HepG2 (cell line): ENCODE results near the gene SBNO1. TPM values are rescaled to one million over a fixed set of nuclear protein-coding genes. Genes with fewer than 3 reads are reported as not detected.

ENCODE experiments used
- ATAC-seq: fragments of 200-7000 bp; cut with Tn5 transposase; 3 replicates; pipeline ENCODE4 v1.9.1; 2020; ENCODE audit warnings: mild to moderate bottlenecking, moderate library complexity
- BruUV-seq: library from RNA; stranded (reverse); fragments of 400-500 nt; replicated peaks from 2 replicates; lab custom pipeline; 2021; lab: Mats Ljungman, UMichigan
- CTCF ChIA-PET: fragments of 300-600 bp; formaldehyde crosslinking; extraction: SDS; loops from one replicate; lab custom pipeline; 2021; ENCODE audit warnings: low total read pairs, inconsistent platforms, low intra/inter-chr PET ratio; lab: Yijun Ruan, JAX
- POLR2A ChIA-PET: fragments of 350-600 bp; sonication (Branson Sonifier 250); formaldehyde crosslinking; loops from one replicate; lab custom pipeline; 2020; ENCODE audit warnings: antibody characterized with exemption, inconsistent platforms; lab: Yijun Ruan, JAX
- DNase-seq: peaks from one replicate; pipeline ENCODE4 v3.0.0-alpha.2; 2015; ENCODE audit warnings: low spot score
- FAIRE-seq: peaks from 3 replicates; lab custom pipeline; 2011; peaks lifted over from hg19 to GRCh38; lab: Jason Lieb, UNC
- H2AFZ ChIP-seq: one replicate; pipeline ENCODE4 v1.6.1; 2011; ENCODE audit warnings: low read length, inconsistent platforms
- H3K27ac ChIP-seq: fragments of 300-600 bp; 3 replicates; pipeline ENCODE4 v1.8.0; 2011; ENCODE audit warnings: mixed run types, mild to moderate bottlenecking, mixed read lengths, low read length, inconsistent platforms; ENCODE audit not compliant: insufficient read depth; ENCODE audit errors: extremely low read length
- H3K27me3 ChIP-seq, 2 experiments: fragments of 200-600 bp in 1 of 2; 2 replicates in 1 of 2; 3 replicates in 1 of 2; pipeline versions ENCODE4 v1.6.0 to v1.8.0; 2011; ENCODE audit warnings: low read length in 2 of 2, mild to moderate bottlenecking in 2 of 2, moderate library complexity in 2 of 2, inconsistent platforms in 1 of 2; ENCODE audit not compliant: insufficient read depth in 2 of 2, control insufficient read depth in 1 of 2
- H3K36me3 ChIP-seq, 2 experiments: fragments of 200-600 bp in 1 of 2; replicated peaks in 1 of 2; 2 replicates in 1 of 2; 3 replicates in 1 of 2; pipeline versions ENCODE4 v1.5.1 to v1.8.0; 2011; ENCODE audit warnings: low read length in 2 of 2, inconsistent platforms in 1 of 2; ENCODE audit not compliant: insufficient read depth in 2 of 2, control insufficient read depth in 1 of 2
- H3K4me1 ChIP-seq: 2 replicates; pipeline ENCODE4 v1.5.1; 2012; ENCODE audit warnings: low read length, inconsistent platforms; ENCODE audit not compliant: insufficient read depth
- H3K4me2 ChIP-seq: 2 replicates; pipeline ENCODE4 v1.6.0; 2011; ENCODE audit warnings: low read depth, low read length, inconsistent platforms
- H3K4me3 ChIP-seq, 3 experiments: fragments of 200-600 bp in 1 of 3; sonication (generic), shearing (Covaris generic) in 1 of 3; replicated peaks in 1 of 3; 2 replicates each; pipeline ENCODE4 v1.5.1; 2011 to 2016; ENCODE audit warnings: low read length in 3 of 3, inconsistent platforms in 2 of 3, low read depth in 2 of 3, mild to moderate bottlenecking in 2 of 3, control low read depth in 1 of 3, mixed read lengths in 1 of 3; ENCODE audit not compliant: insufficient read depth in 1 of 3
- H3K79me2 ChIP-seq: one replicate; pipeline ENCODE4 v1.6.1; 2011; ENCODE audit warnings: low read length, inconsistent platforms; ENCODE audit not compliant: insufficient read depth
- H3K9ac ChIP-seq: 2 replicates; pipeline ENCODE4 v1.6.0; 2011; ENCODE audit warnings: mild to moderate bottlenecking, low read depth, low read length, inconsistent platforms; ENCODE audit not compliant: insufficient read depth
- H3K9me3 ChIP-seq: 2 replicates; pipeline ENCODE4 v1.5.1; 2012; ENCODE audit warnings: mild to moderate bottlenecking, low read length
- H4K20me1 ChIP-seq: 2 replicates; pipeline ENCODE4 v1.6.0; 2011; ENCODE audit warnings: inconsistent platforms, mild to moderate bottlenecking, low read length, moderate library complexity; ENCODE audit not compliant: insufficient read depth
- BHLHE40 ChIP-seq: IDR thresholded peaks from 2 replicates; pipeline ENCODE4 v1.6.1; 2011; ENCODE audit warnings: low read length, improper control_type of control experiment
- CBFB ChIP-seq: sonication (generic); formaldehyde crosslinking; IDR thresholded peaks from 2 replicates; pipeline ENCODE4 v1.4.0; 2020; ENCODE audit warnings: missing genetic modification reagents
- CHCHD3 ChIP-seq: sonication (generic); formaldehyde crosslinking; IDR thresholded peaks from 2 replicates; pipeline ENCODE4 v1.8.0; 2022; ENCODE audit warnings: mild to moderate bottlenecking, missing genetic modification reagents, moderate library complexity
- EEA1 ChIP-seq: sonication (generic); formaldehyde crosslinking; IDR thresholded peaks from 2 replicates; pipeline ENCODE4 v1.5.1; 2020; ENCODE audit warnings: mild to moderate bottlenecking, missing genetic modification reagents, borderline replicate concordance
- ETV6 ChIP-seq: sonication (generic); formaldehyde crosslinking; conservative IDR thresholded peaks from 2 replicates; pipeline ENCODE4 v1.4.0; 2020; ENCODE audit warnings: missing genetic modification reagents
- IRF2 ChIP-seq: IDR thresholded peaks from 2 replicates; pipeline ENCODE4 v1.6.1; 2018; ENCODE audit warnings: missing genetic modification reagents, missing compliant biosample characterization
- MYNN ChIP-seq: sonication (generic); formaldehyde crosslinking; IDR thresholded peaks from 2 replicates; pipeline ENCODE4 v1.4.0; 2020; ENCODE audit warnings: mild to moderate bottlenecking, low read depth, missing genetic modification reagents
- NPAS2 ChIP-seq: sonication (generic); formaldehyde crosslinking; IDR thresholded peaks from 2 replicates; pipeline ENCODE4 v1.8.0; 2022; ENCODE audit warnings: mild to moderate bottlenecking, missing genetic modification reagents, borderline replicate concordance
- PITX1 ChIP-seq: sonication (generic); formaldehyde crosslinking; IDR thresholded peaks from 2 replicates; pipeline ENCODE4 v1.5.1; 2020; ENCODE audit warnings: mild to moderate bottlenecking, missing genetic modification reagents
- SKI ChIP-seq: fragments of 450-650 bp; IDR thresholded peaks from one replicate; pipeline ENCODE4 v1.6.1; 2018; ENCODE audit warnings: mild to moderate bottlenecking; ENCODE audit not compliant: partially characterized antibody
- SOX13 ChIP-seq, 3 experiments: fragments of 450-650 bp in 1 of 3; sonication (generic) in 1 of 3; formaldehyde crosslinking in 1 of 3; IDR thresholded peaks in 2 of 3; conservative IDR thresholded peaks in 1 of 3; 2 replicates each; pipeline versions ENCODE4 v1.5.0 to v1.6.1; 2016 to 2020; ENCODE audit warnings: antibody characterized with exemption in 1 of 3, mild to moderate bottlenecking in 1 of 3, missing compliant biosample characterization in 1 of 3, missing genetic modification reagents in 1 of 3, moderate library complexity in 1 of 3
- U2AF1 ChIP-seq: fragments of 200-400 bp; formaldehyde crosslinking; optimal IDR thresholded peaks from 2 replicates; pipeline ENCODE3; 2017; ENCODE audit warnings: mild to moderate bottlenecking, low read depth, low read length
- U2AF2 ChIP-seq: fragments of 200-400 bp; formaldehyde crosslinking; IDR thresholded peaks from 2 replicates; pipeline ENCODE4 v1.6.1; 2017; ENCODE audit warnings: low read depth, mild to moderate bottlenecking, low read length
- ZFAT ChIP-seq: sonication (generic); formaldehyde crosslinking; conservative IDR thresholded peaks from 2 replicates; pipeline ENCODE4 v1.8.1; 2023; ENCODE audit warnings: missing genetic modification reagents, inconsistent platforms
- ZNF230 ChIP-seq: sonication (generic); formaldehyde crosslinking; IDR thresholded peaks from 2 replicates; pipeline ENCODE4 v1.4.0; 2020; ENCODE audit warnings: mild to moderate bottlenecking, missing genetic modification reagents
- ZNF256 ChIP-seq: sonication (generic); formaldehyde crosslinking; conservative IDR thresholded peaks from 2 replicates; pipeline ENCODE4 v1.4.0; 2020; ENCODE audit warnings: missing genetic modification reagents
- ZNF326 ChIP-seq: sonication (generic); formaldehyde crosslinking; IDR thresholded peaks from 2 replicates; pipeline ENCODE4 v1.4.0; 2020; ENCODE audit warnings: missing genetic modification reagents, borderline replicate concordance
- ZNF335 ChIP-seq: sonication (generic); formaldehyde crosslinking; IDR thresholded peaks from 2 replicates; pipeline ENCODE4 v1.4.0; 2020; ENCODE audit warnings: missing genetic modification reagents
- ZNF564 ChIP-seq: sonication (generic); formaldehyde crosslinking; IDR thresholded peaks from 2 replicates; pipeline ENCODE4 v1.8.1; 2023; ENCODE audit warnings: mild to moderate bottlenecking, missing genetic modification reagents
- ZNF615 ChIP-seq: sonication (generic); formaldehyde crosslinking; IDR thresholded peaks from 2 replicates; pipeline ENCODE4 v1.5.0; 2020; ENCODE audit warnings: mild to moderate bottlenecking, missing genetic modification reagents, borderline replicate concordance
- ZNF724P ChIP-seq: sonication (generic); formaldehyde crosslinking; IDR thresholded peaks from 2 replicates; pipeline ENCODE4 v1.8.0; 2022; ENCODE audit warnings: missing genetic modification reagents, borderline replicate concordance
- ZNF766 ChIP-seq: sonication (generic); formaldehyde crosslinking; IDR thresholded peaks from 2 replicates; pipeline ENCODE4 v1.5.0; 2020; ENCODE audit warnings: missing genetic modification reagents, borderline replicate concordance
- ZNF777 ChIP-seq: sonication (generic); formaldehyde crosslinking; IDR thresholded peaks from 2 replicates; pipeline ENCODE4 v1.4.0; 2020; ENCODE audit warnings: missing genetic modification reagents
- WGBS: methylation state at CpG from one replicate; pipeline ENCODE4 v1.1.6; 2017; ENCODE audit warnings: low lambda C conversion rate; 5-methylcytosine and 5-hydroxymethylcytosine counted together
- in situ Hi-C: cut with HindIII; loops from 2 replicates; pipeline ENCODE4 v1.10.0; 2017; ENCODE audit warnings: low pct_unique_long_range_greater_than_20kb; ENCODE audit not compliant: extremely low pct_ligation_motif_present
- intact Hi-C: fragments of 100-400 bp; cut with micrococcal nuclease; formaldehyde crosslinking; loops from one replicate; pipeline ENCODE4 v1.10.0; 2022; ENCODE audit not compliant: unreplicated experiment
- polyA plus RNA-seq, 8 experiments: library from polyadenylated mRNA; depleted of rRNA in 3 of 8; stranded (reverse) in 7 of 8; unstranded in 1 of 8; fragments of >200 nt; fragmentation: Illumina TruSeq in 4 of 8; extraction: Trizol in 4 of 8; gene quantifications; 2 replicates each; pipeline versions ENCODE4 v1.2.1 to v1.2.3, GENCODE V29; 2011 to 2016; ENCODE audit warnings: low read depth in 4 of 8, missing spikeins in 1 of 8, mixed read lengths in 1 of 8; ENCODE audit not compliant: insufficient read depth in 1 of 8
- total RNA-seq, 5 experiments: library from RNA; depleted of rRNA; stranded (reverse); fragments of >200 nt; fragmentation: Illumina TruSeq; extraction: Trizol; gene quantifications; 2 replicates each; pipeline ENCODE4 v1.2.3, GENCODE V29; 2016; ENCODE audit warnings: low read depth in 1 of 5

The SBNO1 gene
- total and polyA plus RNA-seq, 2 of the 13 experiments (the other 11 are each of a cell fraction or from before 2014, with no cell fraction given), result 10.9 to 40.2 TPM

- TF ChIP-seq ZNF615 (CRISPR knock-in tag), result no peak
- peak; percentile 51; the same call in 1 of the 2 replicates for TF ChIP-seq ZFAT (CRISPR knock-in tag)
- peak; percentile 70; the same call in 1 of the 2 replicates for TF ChIP-seq ZNF724P (CRISPR knock-in tag)
- TF ChIP-seq, all 625 proteins: peak for 222
Measured at GRCh38 chr12:123365025-123365917, 624 bp upstream of the SBNO1 start (continued).

DNA sequence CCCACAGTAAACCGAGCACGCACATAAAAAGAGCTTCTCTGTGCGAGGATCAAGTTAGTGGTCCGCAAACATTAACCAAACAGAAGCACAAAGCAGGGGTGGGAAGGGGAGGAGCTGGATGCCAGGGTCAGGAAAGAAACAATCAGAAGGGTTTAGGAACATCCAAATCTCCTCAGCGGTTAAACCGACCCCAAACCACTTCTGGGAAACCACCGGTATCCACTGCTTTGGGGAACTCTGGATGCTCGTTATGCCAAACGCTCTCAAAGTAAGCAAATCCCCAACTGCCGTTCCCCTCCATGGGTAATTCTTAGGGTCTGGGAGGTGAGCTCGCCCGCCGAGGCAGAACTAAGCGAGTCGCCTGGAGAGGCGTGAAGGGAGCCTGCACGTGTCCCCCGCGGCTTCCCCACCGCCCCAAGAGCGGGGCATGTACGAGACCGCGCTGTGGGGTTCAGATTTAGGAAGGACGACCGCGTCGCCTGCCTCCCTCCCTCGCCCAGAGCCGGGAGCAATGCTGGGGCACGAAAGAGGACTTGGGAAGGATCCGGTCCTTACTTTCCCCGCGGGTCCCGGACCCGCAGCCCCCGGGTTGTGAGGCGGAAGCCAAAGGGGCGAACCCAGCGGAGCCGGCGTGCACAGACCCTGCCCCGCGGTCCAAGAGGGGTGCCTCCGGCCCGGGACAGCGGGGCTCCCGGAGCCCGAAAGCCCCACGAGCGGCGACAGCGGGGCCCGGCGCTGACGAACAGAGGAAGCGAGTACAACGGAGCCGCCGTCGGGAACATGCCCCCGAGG lies 711 bp downstream of the SBNO1 start:
- Histone ChIP-seq H3K4me1 (peaks cover 23% of the 10 kb centered on the region), H3K9ac (peak overlapping the region; percentile 95), H4K20me1 (peaks cover 31% of the 10 kb centered on the region), H2AFZ (no peak overlapping the region), H3K9me3 (no peaks in the 10 kb centered on the region), H3K4me3 (peak overlapping the region; percentile 94 to 98 (median 96)), H3K4me2 (peak overlapping the region; percentile 67), H3K27ac (peak overlapping the region; percentile 97), H3K27me3 (no peaks in the 10 kb centered on the region; a peak in 1 of 5 replicates), H3K36me3 (peaks cover 0 to 1% of the 10 kb centered on the region in 2 experiments; a peak in 2 of 5 replicates), H3K79me2 (peaks cover 52% of the 10 kb centered on the region)
- intact Hi-C loops (no loop called here), in situ Hi-C loops (no loop called here)
- 1% methylated on average over 11 of the region's 62 CpGs for WGBS
- ChIA-PET CTCF (no interaction called here), POLR2A (interaction anchor here (0.8 to 4.9 kb wide), 5 partner anchors 19 to 131 kb away, joined by 3 to 121 read pairs (median 3); partner anchors contain the start of genes KMT5A, MPHOSPH9, MTRFR and SNRNP35)
- FAIRE-seq (peak; percentile 72), ATAC-seq (peak; percentile 34), DNase-seq (peak; percentile 47)
- no TSS peak for BruUV-seq
- no peak for TF ChIP-seq ZNF326
- peak; percentile 35; the same call in 1 of the 2 replicates for TF ChIP-seq IRF2 (CRISPR knock-in tag)
- TF ChIP-seq ZNF230 (CRISPR knock-in tag), result no peak
- TF ChIP-seq PITX1 (CRISPR knock-in tag), result no peak
- no peak for TF ChIP-seq CHCHD3 (CRISPR knock-in tag)
- no peak for TF ChIP-seq MYNN (CRISPR knock-in tag)
- TF ChIP-seq U2AF2, result no peak
- no peak for TF ChIP-seq CBFB (CRISPR knock-in tag)
- TF ChIP-seq U2AF1, result no peak
- no peak for TF ChIP-seq SKI
- no peak for TF ChIP-seq ZNF335 (CRISPR knock-in tag)
- no peak for TF ChIP-seq ZNF777 (CRISPR knock-in tag)
- no peak for TF ChIP-seq ZNF766
- TF ChIP-seq ZNF256, result no peak
- peak; percentile 75 for TF ChIP-seq SOX13 (IDR thresholded peaks at IDR 0.05)
- peak in 1 of 2 experiments; percentile 87; a peak in 2 of 4 replicates for TF ChIP-seq SOX13 (CRISPR knock-in tag; conservative IDR thresholded peaks at IDR 0.05 in 1 of 2, IDR thresholded peaks at IDR 0.05 in 1 of 2)
- no peak for TF ChIP-seq BHLHE40
- TF ChIP-seq ETV6 (CRISPR knock-in tag), result no peak
- TF ChIP-seq EEA1 (CRISPR knock-in tag), result no peak; the same call in 1 of the 2 replicates
- no peak for TF ChIP-seq ZNF564 (CRISPR knock-in tag)
- TF ChIP-seq NPAS2 (CRISPR knock-in tag), result no peak
